HG02588 (cell line): Measurements from ENCODE around the gene APEX1.
"Not testable (repeated sequence)": the region's sequence is repeated elsewhere in the genome, so short reads cannot be mapped to it uniquely, and the experiment has no call there.

Experiments
- ATAC-seq: cut with Tn5 transposase; IDR thresholded peaks from one replicate; pipeline ENCODE4 v1.9.1; 2021; ENCODE audit warnings: mild to moderate bottlenecking, moderate library complexity; ENCODE audit not compliant: unreplicated experiment

The APEX1 gene

DNA sequence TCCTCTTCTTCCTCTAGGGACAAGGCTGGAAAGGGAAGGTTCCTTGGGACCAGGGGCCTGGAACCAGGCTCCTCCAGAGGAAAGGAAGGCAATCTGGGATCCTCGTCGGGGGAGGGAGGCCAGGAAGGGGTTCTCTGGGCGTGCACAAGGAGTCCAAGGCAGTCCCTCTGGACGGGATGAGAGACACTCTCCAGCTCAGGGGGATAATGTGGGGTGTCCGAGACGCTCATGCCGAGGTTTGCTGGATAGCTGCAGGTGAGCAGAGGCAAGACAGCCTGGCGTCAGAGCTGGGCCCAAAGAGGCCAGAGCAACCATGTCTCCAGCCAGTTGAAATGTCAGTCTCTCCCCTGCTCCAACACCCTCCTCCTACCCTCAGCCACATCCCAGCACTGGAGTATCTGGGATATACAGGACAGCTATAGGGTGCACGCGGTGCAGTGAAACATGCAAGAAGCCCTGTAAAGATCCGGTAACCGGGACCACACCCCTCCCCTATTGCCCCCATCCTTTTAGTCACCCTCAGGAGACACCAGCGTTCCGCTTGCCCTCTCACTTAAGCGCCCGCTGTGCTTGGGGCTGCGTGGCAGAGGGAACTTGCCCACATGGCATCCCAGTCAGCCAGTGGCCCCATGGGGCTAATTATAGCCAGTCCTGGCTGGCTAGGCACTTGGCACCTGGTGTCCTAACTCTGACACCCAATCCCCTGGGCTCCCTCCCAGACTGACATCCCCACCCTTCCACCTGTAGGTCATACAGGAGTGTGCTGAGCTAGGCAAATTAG is 19.3 kb upstream of the APEX1 start, which contains the start of gene KLHL33:
Gene KLHL33, minus strand, starts transcription at position 585 of the 781 bp plus-strand sequence. Its CDS starts 355 bp downstream, at position 230.
- ATAC-seq = no peak

DNA sequence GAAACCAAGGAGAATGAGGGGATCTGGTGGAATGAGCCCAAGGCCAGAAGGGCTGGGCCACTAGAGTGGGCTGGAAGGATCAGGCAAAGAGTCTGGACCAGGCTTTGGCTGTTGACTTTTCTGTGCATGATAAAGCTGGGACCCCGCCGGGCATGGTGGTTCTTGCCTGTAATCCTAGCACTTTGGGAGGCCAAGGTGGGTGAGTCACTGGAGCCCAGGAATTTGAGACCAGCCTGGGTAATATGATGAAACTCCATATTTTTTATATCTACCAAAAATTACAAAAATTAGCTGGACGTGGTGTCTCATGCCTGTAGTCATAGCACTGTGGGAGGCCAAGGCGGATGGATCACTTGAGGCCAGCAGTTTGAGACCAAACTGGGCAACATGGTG is 18.7 kb upstream of the APEX1 start:
- ATAC-seq = no peak

DNA sequence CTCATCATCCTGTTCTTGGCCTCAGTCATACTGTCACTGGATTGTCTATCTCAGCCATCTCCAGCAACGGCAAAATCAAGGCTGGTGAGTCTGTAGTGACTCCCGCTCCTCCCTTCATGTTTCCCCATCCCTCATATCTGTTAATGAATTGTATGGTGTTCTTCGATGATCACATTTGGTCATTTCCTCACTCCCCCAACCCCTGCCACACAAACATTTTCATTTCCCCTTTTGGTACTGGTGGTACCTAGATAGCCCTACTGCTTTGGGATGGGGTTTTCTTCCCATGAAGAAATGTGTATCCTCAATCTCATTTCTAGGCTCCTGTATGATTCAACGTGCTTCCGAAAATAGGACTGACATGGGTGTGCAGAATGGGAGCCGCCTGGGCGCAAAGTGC is 16.4 kb upstream of the APEX1 start:
- ATAC-seq = no peak

DNA sequence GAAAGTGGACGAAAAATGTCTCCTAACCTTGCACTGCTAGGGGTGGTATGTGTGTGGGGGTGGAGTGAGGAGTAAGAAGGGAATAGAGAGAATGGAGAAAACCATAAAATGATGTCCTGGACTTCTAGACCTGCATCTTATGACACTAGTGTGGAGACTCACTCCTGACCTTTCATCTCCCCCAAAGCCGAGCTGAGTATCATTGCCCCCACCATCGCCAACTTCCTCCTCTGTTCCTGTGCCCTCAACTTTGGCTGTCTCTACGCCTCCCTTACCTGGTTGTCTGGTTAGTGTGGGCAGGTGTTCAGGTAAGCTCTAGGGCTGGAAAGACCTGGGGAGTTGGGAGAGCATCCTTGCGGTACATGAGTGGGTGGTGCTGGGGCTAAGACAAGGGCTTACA is 14.6 kb upstream of the APEX1 start:
- no peak for ATAC-seq

DNA sequence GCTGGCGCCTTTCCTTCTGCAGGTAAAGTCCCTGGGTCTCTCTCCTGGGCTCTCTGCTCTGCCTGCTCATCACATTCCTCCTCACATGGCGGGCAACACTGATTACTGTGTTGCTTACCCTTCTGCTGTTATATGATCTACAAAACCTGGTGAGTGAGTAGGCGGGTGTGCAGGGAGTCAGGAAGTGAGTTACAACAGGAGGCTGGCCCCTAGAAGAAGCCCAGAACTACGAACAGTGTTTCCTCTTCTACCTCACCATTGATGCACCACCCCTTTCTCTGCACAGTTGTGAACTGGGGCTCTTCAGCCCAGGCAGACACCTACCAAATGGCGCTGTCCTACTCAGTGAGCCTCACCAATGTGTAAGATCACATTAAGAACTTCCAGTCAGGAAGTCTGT is 14.1 kb upstream of the APEX1 start:
- ATAC-seq = peak; percentile 73

DNA sequence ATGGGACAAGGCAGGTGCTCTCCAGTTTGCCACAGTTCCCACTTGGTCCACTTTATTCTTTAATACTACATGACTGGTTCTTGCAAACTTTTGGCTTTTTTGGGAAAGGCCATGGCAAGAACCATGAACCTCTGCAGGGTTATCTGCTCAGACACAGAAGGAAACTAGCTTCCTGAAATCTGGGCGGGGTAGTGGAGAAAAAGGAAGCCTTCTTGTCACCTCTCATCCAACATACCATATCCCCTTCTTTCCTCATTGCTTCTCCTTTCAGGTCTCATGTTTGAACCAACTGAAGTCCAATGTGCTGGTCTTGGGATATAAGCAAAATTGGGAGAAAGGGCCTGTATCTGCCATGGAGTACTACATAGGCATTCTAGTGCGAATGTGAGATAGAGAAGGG is 13.6 kb upstream of the APEX1 start:
- ATAC-seq = no peak

DNA sequence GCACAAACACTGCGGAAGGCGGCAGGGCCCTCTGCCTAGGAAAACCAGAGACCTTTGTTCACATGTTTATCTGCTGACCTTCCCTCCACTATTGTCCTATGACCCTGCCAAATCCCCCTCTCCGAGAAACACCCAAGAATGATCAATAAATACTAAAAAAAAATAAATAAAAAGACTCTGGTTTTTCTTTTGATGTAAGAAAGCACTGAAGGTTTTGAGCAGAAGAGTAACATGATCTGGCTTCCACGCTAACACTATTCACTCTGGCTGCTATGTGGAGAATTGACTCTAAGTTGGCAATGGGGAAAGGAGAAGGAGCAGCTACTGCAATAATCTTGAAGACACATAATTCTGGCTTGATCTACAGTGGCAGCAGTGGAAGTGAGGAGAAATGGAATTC is 11.4 kb upstream of the APEX1 start:
- not testable (repeated sequence) for ATAC-seq

DNA sequence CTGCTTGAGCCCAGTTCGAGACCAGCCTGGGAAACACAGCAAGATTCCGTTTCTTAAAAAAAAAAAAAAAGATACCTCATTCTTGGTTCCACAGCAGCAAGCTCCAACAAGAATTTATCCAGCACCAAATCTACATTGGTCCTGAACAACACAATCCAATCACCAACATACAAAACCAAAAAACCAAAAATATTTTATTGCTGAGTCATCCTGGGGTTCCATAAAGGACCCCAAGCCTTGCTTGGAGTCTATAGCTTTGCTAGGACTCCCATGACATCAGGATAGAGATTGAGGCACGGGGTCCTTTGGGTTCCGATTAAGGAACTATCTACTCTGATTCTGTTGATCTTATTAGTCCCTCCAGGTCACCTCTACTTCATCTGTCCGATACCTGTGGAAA is 8.1 kb upstream of the APEX1 start:
- no peak for ATAC-seq

DNA sequence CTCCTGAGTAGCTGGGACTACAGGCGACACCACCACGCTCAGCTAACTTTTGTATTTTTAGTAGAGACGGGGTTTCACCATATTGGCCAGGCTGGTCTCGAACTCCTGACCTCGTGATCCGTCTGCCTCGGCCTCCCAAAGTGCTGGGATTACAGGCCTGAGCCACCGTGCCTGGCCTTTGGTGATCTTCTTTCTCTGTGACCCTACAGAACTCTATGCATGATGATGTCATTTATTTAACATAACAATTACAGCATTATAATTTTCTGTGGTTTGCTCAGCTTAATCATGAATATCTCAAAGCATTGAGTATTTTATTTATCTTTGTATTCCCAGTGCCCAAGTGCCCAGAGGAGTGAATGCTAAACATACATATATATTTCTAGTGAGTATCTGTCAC is 2.2 kb upstream of the APEX1 start:
- not testable (repeated sequence) for ATAC-seq

DNA sequence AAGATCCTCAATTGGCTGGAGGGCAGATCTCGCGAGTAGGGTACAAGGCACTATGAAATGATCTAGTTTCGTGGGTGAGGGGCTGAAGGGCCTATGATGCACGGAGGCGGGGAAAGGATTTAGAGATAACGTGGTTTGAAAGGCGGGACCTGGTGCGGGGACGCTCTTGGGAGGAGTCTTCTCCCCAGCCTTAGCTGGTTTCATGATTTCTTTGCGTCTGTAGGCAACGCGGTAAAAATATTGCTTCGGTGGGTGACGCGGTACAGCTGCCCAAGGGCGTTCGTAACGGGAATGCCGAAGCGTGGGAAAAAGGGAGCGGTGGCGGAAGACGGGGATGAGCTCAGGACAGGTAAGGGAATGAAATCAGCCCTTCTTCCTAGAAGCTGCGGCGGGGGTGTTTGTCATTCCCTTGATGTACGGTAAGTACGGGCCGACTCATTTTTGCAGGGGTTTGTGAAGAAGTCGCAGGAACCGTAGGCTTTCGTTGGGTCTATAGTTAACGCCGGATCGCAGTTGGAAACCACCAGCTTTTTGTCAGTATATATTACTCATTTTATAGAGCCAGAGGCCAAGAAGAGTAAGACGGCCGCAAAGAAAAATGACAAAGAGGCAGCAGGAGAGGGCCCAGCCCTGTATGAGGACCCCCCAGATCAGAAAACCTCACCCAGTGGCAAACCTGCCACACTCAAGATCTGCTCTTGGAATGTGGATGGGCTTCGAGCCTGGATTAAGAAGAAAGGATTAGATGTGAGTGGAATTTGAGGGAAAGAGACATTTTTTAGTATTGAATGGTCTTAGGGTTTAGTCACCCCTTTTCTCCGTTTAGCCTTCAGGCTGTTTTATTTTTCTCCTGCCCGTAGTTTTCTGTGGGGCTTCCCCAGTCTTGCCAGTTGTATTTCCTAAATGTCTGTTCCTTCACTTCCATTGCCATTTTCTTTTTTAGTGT is 602 bp downstream of the APEX1 start:
- ATAC-seq = peak; percentile 32

DNA sequence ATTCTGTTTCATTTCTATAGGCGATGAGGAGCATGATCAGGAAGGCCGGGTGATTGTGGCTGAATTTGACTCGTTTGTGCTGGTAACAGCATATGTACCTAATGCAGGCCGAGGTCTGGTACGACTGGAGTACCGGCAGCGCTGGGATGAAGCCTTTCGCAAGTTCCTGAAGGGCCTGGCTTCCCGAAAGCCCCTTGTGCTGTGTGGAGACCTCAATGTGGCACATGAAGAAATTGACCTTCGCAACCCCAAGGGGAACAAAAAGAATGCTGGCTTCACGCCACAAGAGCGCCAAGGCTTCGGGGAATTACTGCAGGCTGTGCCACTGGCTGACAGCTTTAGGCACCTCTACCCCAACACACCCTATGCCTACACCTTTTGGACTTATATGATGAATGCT is 1.9 kb downstream of the APEX1 start:
- ATAC-seq = no peak

DNA sequence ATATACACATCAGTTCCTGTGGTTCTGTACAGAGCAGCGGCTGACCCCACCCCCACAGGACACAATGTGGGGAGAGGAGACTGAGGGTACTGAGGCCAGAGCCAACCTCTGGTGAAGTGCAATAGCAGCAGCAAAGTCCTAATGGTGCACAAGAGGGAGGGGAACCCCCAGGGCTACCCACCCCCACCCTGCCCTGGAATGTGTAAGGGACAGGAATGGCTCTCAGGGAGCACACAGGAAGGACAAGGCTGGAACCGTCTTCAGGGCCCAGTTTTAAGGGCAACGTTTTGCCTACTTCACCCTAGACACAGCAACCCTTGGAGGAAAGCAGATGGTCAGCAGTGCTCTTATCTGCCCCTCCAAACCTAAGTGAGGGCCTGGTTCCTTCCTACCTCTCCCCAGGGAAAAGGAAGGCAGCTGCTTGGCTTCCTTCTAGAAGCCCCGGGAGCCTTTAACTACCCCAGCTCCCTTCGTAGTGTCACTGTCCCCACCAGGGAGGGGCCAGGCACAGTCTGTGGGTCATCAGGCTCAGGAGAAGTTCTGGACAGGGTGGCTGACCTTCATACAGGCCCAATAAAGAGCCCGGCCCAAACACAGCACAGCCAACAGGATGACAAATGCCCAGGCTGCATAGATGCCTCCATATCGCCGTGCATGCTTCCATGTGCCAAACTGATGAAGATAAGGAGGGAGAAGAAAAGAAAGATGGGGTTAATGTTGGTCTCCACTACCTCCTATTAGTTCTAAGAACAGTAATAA is 3.2 kb downstream of the APEX1 start:
- no peak for ATAC-seq

DNA sequence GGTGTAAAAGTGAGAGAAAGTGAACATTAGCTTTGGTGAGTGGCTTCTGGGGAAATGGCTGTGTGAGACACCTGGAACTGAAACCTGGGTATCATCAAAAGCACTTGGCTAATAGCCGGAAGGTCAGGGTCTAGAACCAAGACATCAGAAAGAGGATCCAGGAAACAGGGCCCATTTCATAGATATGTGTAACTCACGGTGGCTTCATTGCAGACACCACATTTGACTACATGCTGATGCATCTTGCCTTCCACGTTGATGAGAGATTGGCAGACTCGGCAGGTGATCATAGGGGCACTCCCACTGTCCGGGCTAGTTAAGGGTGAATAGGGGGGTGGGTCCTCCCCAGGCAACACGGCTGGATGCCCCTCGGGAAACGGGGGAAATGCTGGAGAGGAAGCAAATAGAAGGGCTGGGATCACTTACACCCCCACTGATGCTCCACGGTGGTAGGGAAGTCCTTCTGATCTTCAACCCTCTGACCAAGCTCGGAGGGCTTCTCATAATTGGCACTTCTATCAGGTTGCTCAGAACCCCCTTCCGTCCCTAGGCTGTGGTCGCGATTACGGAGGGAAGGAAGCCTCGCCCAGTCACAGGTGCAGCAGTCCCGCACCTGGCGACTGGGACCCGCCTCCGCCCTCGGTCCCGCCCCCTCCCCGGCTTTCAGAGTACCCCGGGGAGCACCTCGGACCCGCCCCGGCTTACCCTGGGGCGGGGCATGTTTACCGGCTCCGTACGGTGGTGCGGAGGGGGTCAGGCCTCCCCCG is 5.6 kb downstream of the APEX1 start:
- ATAC-seq = peak; percentile 12

DNA sequence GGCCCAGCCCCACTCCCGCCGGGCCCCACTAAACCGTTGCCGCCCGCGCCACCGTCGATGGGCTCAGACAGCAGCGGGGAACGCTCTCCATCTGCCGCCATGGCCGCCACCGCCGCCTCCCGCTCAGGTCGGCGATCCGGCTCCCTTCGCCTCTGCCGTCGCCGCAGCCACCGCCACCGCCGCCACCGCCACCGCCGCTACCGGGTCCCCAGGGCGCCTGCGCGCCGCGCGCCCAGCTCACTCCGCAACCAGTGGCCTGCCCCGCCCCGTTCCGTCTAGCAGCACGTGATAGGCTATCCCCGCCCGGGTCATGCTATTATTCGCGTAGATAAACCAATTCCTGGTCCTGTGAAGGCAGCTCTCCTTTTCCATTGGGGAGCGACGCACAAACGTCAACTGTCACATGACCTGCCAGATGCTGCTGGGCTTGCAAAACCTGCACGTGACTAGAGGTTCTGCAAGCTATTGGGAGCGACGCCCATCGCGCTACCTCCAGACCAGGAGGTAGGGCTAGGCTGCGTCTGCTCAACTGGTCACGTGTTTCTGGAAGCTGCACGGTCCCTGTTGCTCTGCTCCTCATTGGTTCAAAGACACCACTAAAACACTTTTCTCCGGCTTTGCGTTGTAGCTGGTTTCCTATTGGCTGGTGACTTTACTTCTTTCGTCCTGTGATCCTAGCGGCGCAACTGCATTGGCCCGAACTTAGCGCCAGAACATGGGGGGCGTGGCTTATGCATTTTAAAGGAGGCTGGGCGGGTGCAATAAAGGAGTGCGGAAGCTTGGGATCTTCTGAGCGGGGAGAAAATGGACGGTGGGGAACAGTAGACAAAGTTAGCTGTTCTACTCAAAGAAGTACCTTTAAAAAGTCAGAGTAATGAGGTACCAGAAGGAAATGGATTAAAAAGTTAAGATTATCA is 6.5 kb downstream of the APEX1 start, which contains the start of gene PIP4P1:
Gene PIP4P1, minus strand, starts transcription at position 210 of the 917 bp plus-strand sequence. Its CDS starts 109 bp downstream, at position 101.
- peak; percentile 91 for ATAC-seq

DNA sequence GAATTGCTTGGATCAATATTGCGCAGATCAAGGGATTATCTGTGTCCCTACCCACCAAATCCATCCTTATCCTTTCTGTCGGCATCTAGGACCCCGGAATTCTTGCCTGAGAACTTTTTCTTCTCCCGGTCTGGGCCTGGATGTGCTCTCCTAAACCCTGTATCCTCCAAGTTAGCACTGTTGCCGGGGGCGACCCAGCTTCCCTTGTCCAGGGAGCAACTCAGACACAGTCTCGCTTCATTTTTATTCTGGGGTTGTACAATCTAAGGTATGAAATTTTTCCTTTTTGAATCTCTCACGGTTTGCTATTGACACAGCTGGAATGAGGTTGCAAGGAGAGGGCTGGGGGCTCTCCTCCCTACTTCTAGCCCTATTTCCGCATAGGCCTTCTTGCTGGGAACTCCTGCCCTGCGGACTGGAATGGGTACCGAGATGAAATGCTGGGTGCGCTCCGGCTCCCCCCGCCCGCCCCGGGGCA is 13.8 kb downstream of the APEX1 start:
- no peak for ATAC-seq

DNA sequence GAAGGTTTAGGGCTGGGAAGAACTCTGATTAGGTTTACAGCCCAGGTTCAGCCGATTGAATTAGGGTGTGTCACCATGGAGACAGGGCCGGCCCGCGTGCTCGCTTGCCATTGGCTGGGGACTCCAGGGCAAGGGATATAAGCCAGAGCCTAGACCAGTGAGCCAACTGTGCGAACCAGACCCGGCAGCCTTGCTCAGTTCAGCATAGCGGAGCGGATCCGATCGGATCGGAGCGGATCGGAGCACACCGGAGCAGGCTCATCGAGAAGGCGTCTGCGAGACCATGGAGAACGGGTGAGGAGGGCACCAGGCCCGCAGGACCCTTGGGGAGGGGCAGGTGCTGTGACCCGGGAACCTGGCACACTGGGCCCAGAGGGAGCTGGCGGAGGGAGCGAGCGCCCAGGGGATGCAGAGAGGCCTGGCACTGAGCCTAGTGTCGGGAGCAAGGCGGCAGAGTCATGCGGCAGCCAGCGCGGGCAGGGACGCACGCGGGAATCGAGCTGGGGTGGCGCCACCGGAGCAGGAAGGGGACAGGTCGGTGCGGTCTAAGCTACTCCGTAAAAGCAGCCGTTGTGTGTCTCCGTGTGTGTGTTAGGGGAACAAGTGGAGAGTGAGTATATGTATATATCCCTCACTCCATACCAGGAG is 14.3 kb downstream of the APEX1 start, which contains the start of gene PNP:
Gene PNP, plus strand, starts transcription at position 165 of the 648 bp plus-strand sequence. Its CDS starts 119 bp downstream, at position 284.
- peak; percentile 96 for ATAC-seq

DNA sequence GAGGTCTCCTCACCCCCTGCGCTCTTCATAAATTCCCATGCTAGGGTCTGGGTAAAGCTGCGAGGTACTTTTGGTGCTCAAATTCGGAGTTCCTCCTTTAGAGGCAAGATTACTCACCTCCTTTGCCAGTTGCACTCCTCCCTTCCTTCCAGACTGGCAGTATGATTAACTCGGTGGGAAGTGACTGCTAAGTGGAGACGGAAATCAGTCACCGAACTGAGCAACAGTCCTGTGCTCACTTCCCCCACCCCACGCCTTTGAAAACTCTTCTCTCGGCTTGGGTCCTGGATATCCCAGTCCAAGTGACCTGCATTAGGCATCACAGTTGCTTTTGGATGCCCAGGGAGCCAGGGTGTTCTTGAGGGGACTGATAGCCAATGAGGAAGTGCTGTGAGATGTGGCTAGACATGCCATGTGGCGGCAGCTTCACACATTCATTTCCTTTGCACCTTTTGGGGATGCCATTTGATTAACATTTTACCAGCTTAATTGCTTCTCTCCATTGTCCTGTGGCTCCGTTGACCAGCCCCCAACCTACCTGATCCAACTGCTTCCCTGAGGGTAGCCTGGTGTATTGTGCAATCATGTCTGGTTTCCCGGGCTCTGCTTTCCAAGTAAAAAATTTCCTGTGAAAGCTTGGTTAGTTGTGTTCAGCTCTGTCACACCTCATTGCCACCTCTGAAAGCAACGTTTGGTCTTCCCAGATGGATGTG is 15.0 kb downstream of the APEX1 start:
- ATAC-seq = peak; percentile 36

DNA sequence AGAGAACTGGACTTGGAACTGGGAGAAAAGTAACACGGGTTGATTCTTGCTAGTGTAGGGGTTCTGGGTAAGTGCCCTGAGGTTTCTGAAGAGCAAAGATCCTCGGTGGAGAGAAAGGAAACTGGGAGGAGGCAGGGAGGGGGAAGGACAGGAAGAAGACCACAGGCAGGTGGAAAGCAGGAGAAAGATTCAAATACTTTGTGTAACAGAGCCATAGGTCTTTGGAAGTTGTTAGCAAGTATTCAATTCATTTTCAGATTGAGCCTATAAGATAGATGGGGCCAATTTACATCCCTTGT is 15.5 kb downstream of the APEX1 start:
- no peak for ATAC-seq
